Stomach (tissue), 9 donors: ENCODE data around the gene CHAF1A. TPM values are rescaled to one million over a fixed set of nuclear protein-coding genes. Genes with fewer than 3 reads are reported as not detected.

Experiments
- DNase-seq, 2 donors: peaks; one replicate each; pipeline versions ENCODE4 v3.0.0 to v3.0.0-alpha.2; 2013 to 2019
- H3K27ac ChIP-seq, 5 donors: fragments of 200-600 bp in 4 of 5; sonication (generic) in 4 of 5; one replicate each; pipeline ENCODE4 v1.5.1; 2013 to 2019; ENCODE audit warnings: mild to moderate bottlenecking in 1 of 5, moderate library complexity in 1 of 5
- H3K27me3 ChIP-seq, 3 donors: fragments of 200-600 bp; sonication (generic); one replicate each; pipeline ENCODE4 v1.5.1; 2017 to 2019; ENCODE audit warnings: mixed run types in 1 of 3
- H3K36me3 ChIP-seq, 4 donors: fragments of 200-600 bp; sonication (generic); 1 replicate in 3 of 4; 2 replicates in 1 of 4; pipeline ENCODE4 v1.5.1; 2016 to 2019
- H3K4me1 ChIP-seq, 4 donors: fragments of 200-600 bp; sonication (generic); one replicate each; pipeline ENCODE4 v1.5.1; 2016 to 2019
- H3K4me3 ChIP-seq, 4 donors: fragments of 200-600 bp; sonication (generic) in 3 of 4; one replicate each; pipeline ENCODE4 v1.5.1; 2016 to 2019; ENCODE audit warnings: mild to moderate bottlenecking in 1 of 4
- H3K9me3 ChIP-seq, 4 donors: fragments of 200-600 bp; sonication (generic); one replicate each; pipeline ENCODE4 v1.5.1; 2016 to 2019
- CTCF ChIP-seq, 7 experiments: fragments of 450-650 bp in 4 of 7; fragments of 200-600 bp in 3 of 7; sonication (generic) in 3 of 7; IDR thresholded peaks; one replicate each; pipeline ENCODE4 v1.5.1; 2016 to 2019; ENCODE audit warnings: antibody characterized with exemption in 7 of 7, control low read depth in 2 of 7, mild to moderate bottlenecking in 1 of 7
- EP300 ChIP-seq: sonication (generic); formaldehyde crosslinking; IDR thresholded peaks from one replicate; pipeline ENCODE4 v1.6.1; 2017; ENCODE audit warnings: antibody characterized with exemption
- POLR2A ChIP-seq, 4 donors: fragments of 450-650 bp; IDR thresholded peaks; one replicate each; pipeline ENCODE4 v1.6.1; 2016; ENCODE audit warnings: antibody characterized with exemption in 4 of 4, control low read depth in 2 of 4, mild to moderate bottlenecking in 1 of 4, moderate library complexity in 1 of 4
- POLR2AphosphoS5 ChIP-seq, 3 donors: sonication (generic); formaldehyde crosslinking; IDR thresholded peaks; one replicate each; pipeline ENCODE4 v1.6.1; 2016; ENCODE audit warnings: antibody characterized with exemption in 3 of 3
- WGBS, 5 donors: extraction: QIAGEN DNeasy Blood & Tissue Kit in 3 of 5; methylation state at CpG; one replicate each; pipeline versions ENCODE4 v1.1.5 to v1.1.7; 2013 to 2018; 5-methylcytosine and 5-hydroxymethylcytosine counted together
- intact Hi-C: fragments of 100-400 bp; cut with DNase I; formaldehyde crosslinking; loops from one replicate; pipeline ENCODE4 v1.15.1; 2023; ENCODE audit warnings: low total_unique reads
- polyA plus RNA-seq, 3 donors: library from polyadenylated mRNA; stranded (reverse); fragments of 200-250 nt; gene quantifications; one replicate each; pipeline ENCODE4 v1.2.3, GENCODE V29; 2013
- total RNA-seq, 5 donors: library from RNA; depleted of rRNA; stranded (reverse); fragments of >200 nt; gene quantifications; one replicate each; pipeline versions ENCODE4 v1.1.0 to v1.2.3, GENCODE V29; 2014 to 2016
- donor health status: healthy with polysubstance abuse.
- donor health status: Bipolar disorder and iron deficiency.
- donor health status: healthy.

CHAF1A gene
- total and polyA plus RNA-seq, 8 donors = 1.8 to 100 (median 6.5) TPM

- H3K9me3 ChIP-seq = no peaks in the 10 kb centered on the region
- peak in 1 of 2 donors; percentile 35 for DNase-seq
- H3K4me1 ChIP-seq = peaks cover 78 to 100% (median 96%) of the 10 kb centered on the region in 4 donors
- TF ChIP-seq CTCF (IDR thresholded peaks at IDR 0.05) = no peak
- TF ChIP-seq EP300 = no peak
- TF ChIP-seq POLR2AphosphoS5 (IDR thresholded peaks at IDR 0.05) = no peak
- no peak for TF ChIP-seq POLR2A (IDR thresholded peaks at IDR 0.05)
- H3K4me3 ChIP-seq = no peak overlapping the region
- intact Hi-C loops = no loop called here
- WGBS, 5 donors = 65 to 77% (median 70%) methylated on average over 16 of the region's 16 CpGs
- H3K36me3 ChIP-seq = peaks cover 0 to 8% (median 0%) of the 10 kb centered on the region in 4 donors
- H3K27ac ChIP-seq = peak overlapping the region in 4 of 5 donors; percentile 87 to 89 (median 88)
- H3K27me3 ChIP-seq = no peaks in the 10 kb centered on the region
These were observed 26.3 kb upstream of the CHAF1A start for GRCh38 chr19:4376028-4376670.

GRCh38 chr19:4376671-4376990, 25.8 kb upstream of the CHAF1A start:
- H3K4me3 ChIP-seq = no peak overlapping the region
- peak in 1 of 2 donors; percentile 9 for DNase-seq
- H3K36me3 ChIP-seq = peaks cover 0 to 8% (median 0%) of the 10 kb centered on the region in 4 donors
- peaks cover 78 to 97% (median 92%) of the 10 kb centered on the region in 4 donors for H3K4me1 ChIP-seq
- H3K27me3 ChIP-seq = no peaks in the 10 kb centered on the region
- 63 to 83% (median 81%) methylated on average over 7 to 10 of the region's 10 CpGs for WGBS, 5 donors
- peak overlapping the region in 4 of 5 donors; percentile 87 to 89 (median 88) for H3K27ac ChIP-seq
- H3K9me3 ChIP-seq = no peaks in the 10 kb centered on the region
- TF ChIP-seq POLR2A (IDR thresholded peaks at IDR 0.05) (no peak), EP300 (no peak), POLR2AphosphoS5 (IDR thresholded peaks at IDR 0.05) (no peak), CTCF (IDR thresholded peaks at IDR 0.05) (no peak)
- intact Hi-C loops = no loop called here

- TF ChIP-seq POLR2AphosphoS5 (IDR thresholded peaks at IDR 0.05) (peak in 1 of 3 donors; percentile 25), EP300 (no peak)
- H3K4me3 ChIP-seq = no peak overlapping the region
- H3K27me3 ChIP-seq = no peaks in the 10 kb centered on the region
- H3K4me1 ChIP-seq = peaks cover 78 to 91% (median 86%) of the 10 kb centered on the region in 4 donors
- intact Hi-C loops = no loop called here
- H3K27ac ChIP-seq = peak overlapping the region; percentile 41 to 89 (median 87)
- peaks cover 0 to 8% (median 0%) of the 10 kb centered on the region in 4 donors for H3K36me3 ChIP-seq
- H3K9me3 ChIP-seq = no peaks in the 10 kb centered on the region
- peak; percentile 27 to 72 for DNase-seq
- WGBS, 5 donors = 46 to 65% (median 56%) methylated on average over 10 to 23 of the region's 23 CpGs
These were observed 25.3 kb upstream of the CHAF1A start for GRCh38 chr19:4376991-4377781.

GRCh38 chr19:4378886-4379285, 23.6 kb upstream of the CHAF1A start:
- H3K4me3 ChIP-seq = no peak overlapping the region
- intact Hi-C loops = no loop called here
- DNase-seq = peak in 1 of 2 donors; percentile 17
- no peaks in the 10 kb centered on the region for H3K9me3 ChIP-seq
- peaks cover 68 to 90% (median 79%) of the 10 kb centered on the region in 4 donors for H3K4me1 ChIP-seq
- H3K36me3 ChIP-seq = peaks cover 0 to 14% (median 3%) of the 10 kb centered on the region in 4 donors
- 85 to 95% (median 89%) methylated on average over 6 to 11 of the region's 11 CpGs for WGBS, 5 donors
- peak overlapping the region in 4 of 5 donors; percentile 20 to 76 (median 68) for H3K27ac ChIP-seq
- TF ChIP-seq POLR2AphosphoS5 (IDR thresholded peaks at IDR 0.05) (no peak), CTCF (IDR thresholded peaks at IDR 0.05) (no peak), POLR2A (IDR thresholded peaks at IDR 0.05) (no peak), EP300 (no peak)
- H3K27me3 ChIP-seq = no peaks in the 10 kb centered on the region
